A549 (cell line): Measurements from ENCODE around the gene MEST. TPM values are rescaled to one million over a fixed set of nuclear protein-coding genes. Genes with fewer than 3 reads are reported as not detected.

Experiments
- ATAC-seq, 2 experiments: fragments of 200-7000 bp in 1 of 2; fragments of >200 bp in 1 of 2; cut with Nextera tagmentation in 1 of 2; cut with Tn5 transposase in 1 of 2; 3 replicates each; pipeline versions ENCODE4 v1.8.0 to v1.9.1; 2018 to 2020; ENCODE audit warnings: mild to moderate bottlenecking in 1 of 2, moderate library complexity in 1 of 2
- CTCF ChIA-PET: fragments of 300-600 bp; sonication (Branson Sonifier 250); formaldehyde crosslinking; extraction: SDS; loops from one replicate; lab custom pipeline; 2021; ENCODE audit warnings: antibody characterized with exemption, inconsistent platforms; lab: Yijun Ruan, JAX
- POLR2A ChIA-PET: fragments of 350-600 bp; formaldehyde crosslinking; extraction: SDS; loops from one replicate; lab custom pipeline; 2021; ENCODE audit warnings: antibody characterized with exemption, inconsistent platforms; lab: Yijun Ruan, JAX
- DNase-seq, 2 experiments: peaks; one replicate each; pipeline versions ENCODE4 v3.0.0 to v3.0.0-alpha.2; 2011 to 2016; ENCODE audit warnings: low read depth in 1 of 2, low spot score in 1 of 2
- FAIRE-seq: peaks from 2 replicates; lab custom pipeline; 2011; peaks lifted over from hg19 to GRCh38; lab: Jason Lieb, UNC
- H3K27ac ChIP-seq, 2 experiments: fragments of >200 bp; sonication (Bioruptor Twin); formaldehyde crosslinking; 3 replicates each; pipeline ENCODE4 v1.5.1; 2016 to 2017
- H3K4me1 ChIP-seq: fragments of >200 bp; sonication (Bioruptor Twin); formaldehyde crosslinking; 3 replicates; pipeline ENCODE4 v1.6.1; 2016
- H3K4me2 ChIP-seq: fragments of >200 bp; sonication (Bioruptor Twin); formaldehyde crosslinking; 3 replicates; pipeline ENCODE4 v1.6.1; 2016
- H3K4me3 ChIP-seq: fragments of >200 bp; sonication (Bioruptor Twin); formaldehyde crosslinking; 3 replicates; pipeline ENCODE4 v1.5.1; 2016
- H3K9me3 ChIP-seq: fragments of >200 bp; sonication (Bioruptor Twin); formaldehyde crosslinking; 3 replicates; pipeline ENCODE4 v1.6.1; 2016
- CEBPB ChIP-seq, 2 experiments: fragments of >200 bp in 1 of 2; sonication (Bioruptor Twin) in 1 of 2; formaldehyde crosslinking in 1 of 2; IDR thresholded peaks; 2 replicates each; pipeline ENCODE4 v1.6.1; 2012 to 2016
- CHD2 ChIP-seq: fragments of 150-350 bp; IDR thresholded peaks from 2 replicates; pipeline ENCODE4 v1.6.1; 2014; ENCODE audit warnings: low read length; ENCODE audit not compliant: partially characterized antibody
- EHF ChIP-seq: fragments of 250-450 bp; sonication (Bioruptor Pico); IDR thresholded peaks from 2 replicates; pipeline ENCODE4 v1.5.0; 2020; ENCODE audit warnings: mild to moderate bottlenecking
- FOSL2 ChIP-seq, 2 experiments: fragments of 450-650 bp in 1 of 2; fragments of >200 bp in 1 of 2; sonication (Bioruptor Twin) in 1 of 2; formaldehyde crosslinking; IDR thresholded peaks; 2 replicates each; pipeline versions ENCODE4 v1.5.0 to v1.6.1; 2016 to 2020; ENCODE audit warnings: mild to moderate bottlenecking in 1 of 2, moderate library complexity in 1 of 2
- FOXS1 ChIP-seq: fragments of 250-450 bp; sonication (Bioruptor Pico); IDR thresholded peaks from 2 replicates; pipeline ENCODE4 v1.5.0; 2020; ENCODE audit warnings: mild to moderate bottlenecking, moderate library complexity
- HEYL ChIP-seq: fragments of 250-450 bp; sonication (Bioruptor Pico); IDR thresholded peaks from 2 replicates; pipeline ENCODE4 v1.8.0; 2021; ENCODE audit warnings: mild to moderate bottlenecking, moderate library complexity
- JUN ChIP-seq, 2 experiments: fragments of >200 bp; sonication (Bioruptor Twin); formaldehyde crosslinking; IDR thresholded peaks; 2 replicates in 1 of 2; 3 replicates in 1 of 2; pipeline ENCODE4 v1.6.1; 2016 to 2017
- JUNB ChIP-seq: fragments of >200 bp; sonication (Bioruptor Twin); formaldehyde crosslinking; IDR thresholded peaks from 2 replicates; pipeline ENCODE4 v1.6.1; 2016
- MAFK ChIP-seq: fragments of 450-650 bp; IDR thresholded peaks from 2 replicates; pipeline ENCODE4 v1.6.1; 2014; ENCODE audit not compliant: partially characterized antibody
- NFE2L2 ChIP-seq: fragments of 150-350 bp; conservative IDR thresholded peaks from 2 replicates; pipeline ENCODE4 v1.6.1; 2014; ENCODE audit warnings: low read length
- NR3C1 ChIP-seq: fragments of >200 bp; sonication (Bioruptor Twin); formaldehyde crosslinking; IDR thresholded peaks from 3 replicates; pipeline ENCODE4 v1.6.1; 2017
- RAD21 ChIP-seq, 2 experiments: fragments of >200 bp in 1 of 2; sonication (Bioruptor Twin) in 1 of 2; formaldehyde crosslinking in 1 of 2; IDR thresholded peaks in 1 of 2; conservative IDR thresholded peaks in 1 of 2; 2 replicates in 1 of 2; 3 replicates in 1 of 2; pipeline ENCODE4 v1.6.1; 2012 to 2018; ENCODE audit warnings: inconsistent platforms in 1 of 2
- RARB ChIP-seq: fragments of 250-450 bp; sonication (Bioruptor Pico); IDR thresholded peaks from 2 replicates; pipeline ENCODE4 v1.8.0; 2021; ENCODE audit warnings: mild to moderate bottlenecking, moderate library complexity
- RCOR1 ChIP-seq: fragments of 150-350 bp; IDR thresholded peaks from 2 replicates; pipeline ENCODE4 v1.6.1; 2014; ENCODE audit warnings: antibody characterized with exemption, low read length, low read depth
- SMC3 ChIP-seq: fragments of >200 bp; sonication (Bioruptor Twin); formaldehyde crosslinking; IDR thresholded peaks from 3 replicates; pipeline ENCODE4 v1.6.1; 2018; ENCODE audit warnings: inconsistent platforms
- TFCP2L1 ChIP-seq: fragments of 250-450 bp; sonication (Bioruptor Pico); IDR thresholded peaks from 2 replicates; pipeline ENCODE4 v1.5.0; 2021; ENCODE audit warnings: mild to moderate bottlenecking
- TP53 ChIP-seq: fragments of 250-450 bp; sonication (Bioruptor Pico); IDR thresholded peaks from 2 replicates; pipeline ENCODE4 v1.5.0; 2021; ENCODE audit warnings: mild to moderate bottlenecking, moderate library complexity
- ZNF302 ChIP-seq: fragments of 250-450 bp; sonication (Bioruptor Pico); IDR thresholded peaks from 2 replicates; pipeline ENCODE4 v1.9.0; 2021; ENCODE audit warnings: inconsistent platforms, mild to moderate bottlenecking, moderate library complexity
- ZSCAN20 ChIP-seq: fragments of 250-450 bp; sonication (Bioruptor Pico); IDR thresholded peaks from 2 replicates; pipeline ENCODE4 v1.8.0; 2022; ENCODE audit warnings: mild to moderate bottlenecking, moderate library complexity
- WGBS: methylation state at CpG from one replicate; pipeline ENCODE4 v1.1.6; 2017; ENCODE audit errors: missing lambda C conversion rate; 5-methylcytosine and 5-hydroxymethylcytosine counted together
- polyA plus RNA-seq, 4 experiments: library from polyadenylated mRNA; depleted of rRNA in 3 of 4; stranded (reverse); fragments of >200 nt; fragmentation: RNase III in 1 of 4; extraction: RNeasy Plus Mini Kit Qiagen cat#74134 plus additional on column Dnase treatment in 1 of 4; gene quantifications; 2 replicates in 3 of 4; 3 replicates in 1 of 4; pipeline ENCODE4 v1.2.3, GENCODE V29; 2011 to 2017
- TF ChIP-seq, protein P1 (sequence below): fragments of >200 bp; sonication (Bioruptor Twin); formaldehyde crosslinking; IDR thresholded peaks from 3 replicates; pipeline ENCODE4 v1.5.1; 2016
- TF ChIP-seq, protein P2 (sequence below): fragments of 250-450 bp; sonication (Bioruptor Pico); IDR thresholded peaks from 2 replicates; pipeline ENCODE4 v1.5.0; 2020; ENCODE audit warnings: low read depth, mild to moderate bottlenecking, moderate library complexity
- TF ChIP-seq, protein P3 (sequence below): IDR thresholded peaks from 2 replicates; pipeline ENCODE4 v1.6.1; 2012
- TF ChIP-seq, protein P4 (sequence below): fragments of >200 bp; sonication (Bioruptor Twin); formaldehyde crosslinking; IDR thresholded peaks from 2 replicates; pipeline ENCODE4 v1.6.1; 2016
- TF ChIP-seq, protein P5 (sequence below): fragments of 450-650 bp; IDR thresholded peaks from 2 replicates; pipeline ENCODE4 v1.6.1; 2014; ENCODE audit warnings: antibody characterized with exemption
- TF ChIP-seq, protein P6 (sequence below): fragments of >200 bp; sonication (Bioruptor Twin); formaldehyde crosslinking; IDR thresholded peaks from 3 replicates; pipeline ENCODE4 v1.6.1; 2016
- TF ChIP-seq, protein P7 (sequence below): IDR thresholded peaks from 2 replicates; pipeline ENCODE4 v1.6.1; 2012

MEST gene
- polyA plus RNA-seq, 2 of the 4 experiments (the other 2 are of a cell fraction) = 31.2 to 85.1 TPM

DNA sequence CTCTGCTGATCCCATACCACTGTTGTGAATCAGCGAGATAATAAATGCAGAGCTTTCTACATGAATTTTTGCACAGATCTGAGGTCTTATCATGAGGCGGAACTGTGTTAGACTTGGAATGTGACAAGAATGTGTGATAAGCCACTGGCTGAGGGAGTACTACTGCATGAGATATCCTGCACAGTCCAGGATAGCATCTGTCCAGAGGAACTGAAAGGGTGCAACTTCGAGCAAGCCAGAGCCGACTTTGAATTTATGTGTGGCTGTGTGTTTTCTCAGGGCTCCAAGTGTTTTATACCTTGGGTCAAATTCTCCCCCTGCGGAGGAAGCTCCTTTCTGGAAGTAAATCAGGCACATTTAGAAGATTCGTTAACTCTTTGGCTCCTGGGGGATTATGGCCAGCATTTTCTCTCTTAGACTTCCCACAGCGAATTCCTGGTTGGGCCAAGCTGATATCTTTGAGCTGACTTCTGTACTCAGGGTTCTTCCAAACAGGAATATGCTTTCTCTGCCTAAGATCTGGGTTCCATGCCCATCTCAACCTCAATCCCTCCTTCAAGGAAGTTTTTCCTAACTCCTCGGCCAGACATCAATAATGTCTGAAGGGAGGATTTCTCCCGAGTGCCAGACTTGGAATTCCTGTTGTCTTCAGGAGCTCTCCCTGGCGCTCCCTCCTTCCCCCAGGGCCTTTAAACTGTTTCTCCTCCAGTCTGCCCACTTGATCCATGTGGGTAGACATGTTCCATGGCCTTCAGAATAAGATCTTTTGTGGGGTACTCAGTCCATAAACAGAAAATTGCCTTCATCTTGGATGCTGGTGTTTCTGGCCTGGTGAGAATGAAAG, 2.5 kb upstream of the MEST start:
- DNase-seq = no peak
- Histone ChIP-seq H3K4me3 (no peak overlapping the region), H3K4me2 (no peak overlapping the region), H3K9me3 (no peaks in the 10 kb centered on the region), H3K4me1 (no peaks in the 10 kb centered on the region), H3K27ac (no peak overlapping the region)
- ChIA-PET POLR2A (no interaction called here), CTCF (interaction anchor here (1.7 to 3.0 kb wide), 2 partner anchors 10 to 416 kb away, joined by 4 to 9 read pairs; no protein-coding TSS in a partner anchor)
- ATAC-seq = no peak
- FAIRE-seq = no peak
- 89% methylated on average over 10 of the region's 10 CpGs for WGBS
- no peak for TF ChIP-seq NR3C1
- TF ChIP-seq, protein P1, sequence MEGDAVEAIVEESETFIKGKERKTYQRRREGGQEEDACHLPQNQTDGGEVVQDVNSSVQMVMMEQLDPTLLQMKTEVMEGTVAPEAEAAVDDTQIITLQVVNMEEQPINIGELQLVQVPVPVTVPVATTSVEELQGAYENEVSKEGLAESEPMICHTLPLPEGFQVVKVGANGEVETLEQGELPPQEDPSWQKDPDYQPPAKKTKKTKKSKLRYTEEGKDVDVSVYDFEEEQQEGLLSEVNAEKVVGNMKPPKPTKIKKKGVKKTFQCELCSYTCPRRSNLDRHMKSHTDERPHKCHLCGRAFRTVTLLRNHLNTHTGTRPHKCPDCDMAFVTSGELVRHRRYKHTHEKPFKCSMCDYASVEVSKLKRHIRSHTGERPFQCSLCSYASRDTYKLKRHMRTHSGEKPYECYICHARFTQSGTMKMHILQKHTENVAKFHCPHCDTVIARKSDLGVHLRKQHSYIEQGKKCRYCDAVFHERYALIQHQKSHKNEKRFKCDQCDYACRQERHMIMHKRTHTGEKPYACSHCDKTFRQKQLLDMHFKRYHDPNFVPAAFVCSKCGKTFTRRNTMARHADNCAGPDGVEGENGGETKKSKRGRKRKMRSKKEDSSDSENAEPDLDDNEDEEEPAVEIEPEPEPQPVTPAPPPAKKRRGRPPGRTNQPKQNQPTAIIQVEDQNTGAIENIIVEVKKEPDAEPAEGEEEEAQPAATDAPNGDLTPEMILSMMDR = no peak
- TF ChIP-seq, protein P2, sequence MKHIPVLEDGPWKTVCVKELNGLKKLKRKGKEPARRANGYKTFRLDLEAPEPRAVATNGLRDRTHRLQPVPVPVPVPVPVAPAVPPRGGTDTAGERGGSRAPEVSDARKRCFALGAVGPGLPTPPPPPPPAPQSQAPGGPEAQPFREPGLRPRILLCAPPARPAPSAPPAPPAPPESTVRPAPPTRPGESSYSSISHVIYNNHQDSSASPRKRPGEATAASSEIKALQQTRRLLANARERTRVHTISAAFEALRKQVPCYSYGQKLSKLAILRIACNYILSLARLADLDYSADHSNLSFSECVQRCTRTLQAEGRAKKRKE (CRISPR knock-in tag) = no peak
- TF ChIP-seq RARB (CRISPR knock-in tag) = no peak
- TF ChIP-seq JUNB = no peak
- no peak for TF ChIP-seq NFE2L2
- no peak for TF ChIP-seq HEYL
- no peak for TF ChIP-seq TFCP2L1 (CRISPR knock-in tag)
- no peak for TF ChIP-seq SMC3
- no peak for TF ChIP-seq ZNF302 (CRISPR knock-in tag)
- no peak for TF ChIP-seq MAFK
- no peak for TF ChIP-seq EHF (CRISPR knock-in tag)
- TF ChIP-seq, protein P3, sequence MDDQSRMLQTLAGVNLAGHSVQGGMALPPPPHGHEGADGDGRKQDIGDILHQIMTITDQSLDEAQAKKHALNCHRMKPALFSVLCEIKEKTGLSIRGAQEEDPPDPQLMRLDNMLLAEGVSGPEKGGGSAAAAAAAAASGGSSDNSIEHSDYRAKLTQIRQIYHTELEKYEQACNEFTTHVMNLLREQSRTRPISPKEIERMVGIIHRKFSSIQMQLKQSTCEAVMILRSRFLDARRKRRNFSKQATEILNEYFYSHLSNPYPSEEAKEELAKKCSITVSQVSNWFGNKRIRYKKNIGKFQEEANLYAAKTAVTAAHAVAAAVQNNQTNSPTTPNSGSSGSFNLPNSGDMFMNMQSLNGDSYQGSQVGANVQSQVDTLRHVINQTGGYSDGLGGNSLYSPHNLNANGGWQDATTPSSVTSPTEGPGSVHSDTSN = no peak
- TF ChIP-seq, protein P4, sequence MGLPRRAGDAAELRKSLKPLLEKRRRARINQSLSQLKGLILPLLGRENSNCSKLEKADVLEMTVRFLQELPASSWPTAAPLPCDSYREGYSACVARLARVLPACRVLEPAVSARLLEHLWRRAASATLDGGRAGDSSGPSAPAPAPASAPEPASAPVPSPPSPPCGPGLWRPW = no peak

DNA sequence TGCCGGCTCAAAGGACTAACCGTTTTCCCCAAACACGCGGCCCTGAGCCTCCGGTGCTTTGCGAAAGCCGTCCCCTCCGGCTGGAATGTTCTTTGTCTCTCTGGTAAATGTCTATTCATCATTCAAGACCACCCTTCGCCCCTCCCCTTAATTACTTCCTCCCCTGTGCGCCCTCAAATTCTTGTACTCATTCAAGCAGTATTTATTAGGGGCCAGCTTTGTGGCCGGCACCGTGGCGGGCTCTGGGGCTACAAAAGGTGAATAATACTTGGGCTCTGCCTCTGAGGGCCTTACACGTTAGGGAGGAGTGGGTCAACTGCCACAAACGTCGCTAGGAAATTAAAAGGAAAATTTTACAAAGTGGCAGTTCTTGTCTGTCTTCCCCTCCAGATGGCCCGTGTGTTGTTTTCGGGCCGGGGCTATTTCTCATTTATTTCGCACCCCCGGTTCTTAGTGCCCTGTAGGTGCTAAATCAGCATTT, 1.5 kb upstream of the MEST start:
- WGBS = 90% methylated on average over 21 of the region's 21 CpGs
- Histone ChIP-seq H3K4me2 (peak overlapping the region; percentile 76), H3K4me1 (no peaks in the 10 kb centered on the region), H3K27ac (no peak overlapping the region), H3K9me3 (no peaks in the 10 kb centered on the region), H3K4me3 (no peak overlapping the region)
- DNase-seq (no peak), FAIRE-seq (no peak), ATAC-seq (no peak)
- TF ChIP-seq TP53 (no peak), CEBPB (IDR thresholded peaks at IDR 0.05) (no peak), JUN (IDR thresholded peaks at IDR 0.05) (no peak), ZSCAN20 (no peak), CHD2 (no peak), FOXS1 (CRISPR knock-in tag) (no peak), FOSL2 (IDR thresholded peaks at IDR 0.05) (no peak), FOSL2 (CRISPR knock-in tag; IDR thresholded peaks at IDR 0.05) (no peak), RCOR1 (no peak), RAD21 (conservative IDR thresholded peaks at IDR 0.05 in 1 of 2, IDR thresholded peaks at IDR 0.05 in 1 of 2) (no peak)
- TF ChIP-seq, protein P5, sequence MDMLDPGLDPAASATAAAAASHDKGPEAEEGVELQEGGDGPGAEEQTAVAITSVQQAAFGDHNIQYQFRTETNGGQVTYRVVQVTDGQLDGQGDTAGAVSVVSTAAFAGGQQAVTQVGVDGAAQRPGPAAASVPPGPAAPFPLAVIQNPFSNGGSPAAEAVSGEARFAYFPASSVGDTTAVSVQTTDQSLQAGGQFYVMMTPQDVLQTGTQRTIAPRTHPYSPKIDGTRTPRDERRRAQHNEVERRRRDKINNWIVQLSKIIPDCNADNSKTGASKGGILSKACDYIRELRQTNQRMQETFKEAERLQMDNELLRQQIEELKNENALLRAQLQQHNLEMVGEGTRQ = no peak
- TF ChIP-seq, protein P6, sequence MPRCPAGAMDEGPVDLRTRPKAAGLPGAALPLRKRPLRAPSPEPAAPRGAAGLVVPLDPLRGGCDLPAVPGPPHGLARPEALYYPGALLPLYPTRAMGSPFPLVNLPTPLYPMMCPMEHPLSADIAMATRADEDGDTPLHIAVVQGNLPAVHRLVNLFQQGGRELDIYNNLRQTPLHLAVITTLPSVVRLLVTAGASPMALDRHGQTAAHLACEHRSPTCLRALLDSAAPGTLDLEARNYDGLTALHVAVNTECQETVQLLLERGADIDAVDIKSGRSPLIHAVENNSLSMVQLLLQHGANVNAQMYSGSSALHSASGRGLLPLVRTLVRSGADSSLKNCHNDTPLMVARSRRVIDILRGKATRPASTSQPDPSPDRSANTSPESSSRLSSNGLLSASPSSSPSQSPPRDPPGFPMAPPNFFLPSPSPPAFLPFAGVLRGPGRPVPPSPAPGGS = no peak
- TF ChIP-seq, protein P7, sequence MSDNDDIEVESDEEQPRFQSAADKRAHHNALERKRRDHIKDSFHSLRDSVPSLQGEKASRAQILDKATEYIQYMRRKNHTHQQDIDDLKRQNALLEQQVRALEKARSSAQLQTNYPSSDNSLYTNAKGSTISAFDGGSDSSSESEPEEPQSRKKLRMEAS = no peak
- ChIA-PET POLR2A (no interaction called here), CTCF (no interaction called here)
